GM03348 (cell line): ENCODE data around the gene NMRAL1.

Source experiments
- DNase-seq: peaks from one replicate; pipeline ENCODE4 v3.0.0; 2012; ENCODE audit warnings: low spot score

Gene NMRAL1

DNA sequence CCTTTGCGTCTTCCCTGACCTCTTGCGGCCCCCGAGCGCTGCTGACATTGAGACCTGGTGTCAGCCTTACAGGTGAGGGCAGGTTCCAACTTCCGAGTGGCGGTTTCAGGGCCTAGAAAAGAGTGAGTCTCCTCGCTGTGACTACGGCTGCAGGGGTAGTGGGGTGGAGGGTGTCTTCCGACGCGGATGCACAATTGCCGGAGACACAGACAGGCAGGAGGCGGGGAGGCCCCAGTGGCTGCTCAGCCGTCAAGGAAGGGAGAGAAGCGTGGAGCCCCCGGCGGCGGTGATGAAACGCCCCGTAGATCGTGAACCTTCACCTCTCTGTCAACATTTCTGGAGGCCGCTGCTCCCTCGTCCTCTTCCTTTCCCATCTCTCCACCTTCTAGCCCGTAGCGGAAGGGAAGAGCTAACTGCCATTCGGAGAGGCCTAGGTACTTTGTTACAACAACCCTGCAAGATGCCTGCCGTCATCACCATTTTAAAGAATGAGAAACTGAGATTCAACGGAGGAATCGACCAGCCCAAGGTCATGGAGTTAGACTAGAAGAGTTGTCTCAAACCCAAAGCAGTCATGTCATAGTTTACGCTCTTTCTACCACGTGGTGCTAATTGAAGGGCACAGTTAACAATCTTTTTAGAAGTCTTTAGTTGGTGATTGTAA lies 48.3 kb downstream of the NMRAL1 start:
- peak; percentile 39 for DNase-seq

DNA sequence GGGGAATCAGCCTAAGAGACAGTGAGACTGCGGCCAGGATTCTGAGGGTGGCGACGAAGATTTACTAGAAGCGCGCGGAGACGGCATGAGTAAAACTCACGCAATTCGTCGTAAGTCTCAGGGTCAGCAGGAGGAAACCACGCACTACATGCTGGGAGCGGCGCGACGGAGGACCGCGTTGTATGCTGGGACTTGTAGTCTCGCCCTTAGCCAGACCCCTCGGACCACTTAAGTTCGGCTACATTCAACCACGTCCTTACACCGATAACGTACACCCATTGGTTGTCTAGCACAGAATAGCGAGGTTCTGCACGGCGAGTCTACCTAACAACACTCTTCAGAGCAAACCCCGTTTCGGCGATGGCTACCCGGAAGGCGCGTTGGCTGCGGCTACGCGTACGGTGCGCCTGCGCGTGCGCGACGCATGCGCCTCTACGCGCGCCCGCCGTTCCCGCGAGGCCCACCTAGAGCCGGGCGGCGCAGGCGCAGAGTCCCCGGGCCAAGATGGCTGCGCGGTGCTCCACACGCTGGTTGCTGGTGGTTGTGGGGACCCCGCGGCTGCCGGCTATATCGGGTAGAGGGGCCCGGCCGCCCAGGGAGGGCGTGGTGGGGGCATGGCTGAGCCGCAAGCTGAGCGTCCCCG lies 48.9 kb downstream of the NMRAL1 start, which contains the start of gene DNAJA3:
Gene DNAJA3 (plus strand): TSS at position 491 of the 643 bp plus-strand sequence. CDS start 14 bp downstream, at position 505.
- peak; percentile 99 for DNase-seq

DNA sequence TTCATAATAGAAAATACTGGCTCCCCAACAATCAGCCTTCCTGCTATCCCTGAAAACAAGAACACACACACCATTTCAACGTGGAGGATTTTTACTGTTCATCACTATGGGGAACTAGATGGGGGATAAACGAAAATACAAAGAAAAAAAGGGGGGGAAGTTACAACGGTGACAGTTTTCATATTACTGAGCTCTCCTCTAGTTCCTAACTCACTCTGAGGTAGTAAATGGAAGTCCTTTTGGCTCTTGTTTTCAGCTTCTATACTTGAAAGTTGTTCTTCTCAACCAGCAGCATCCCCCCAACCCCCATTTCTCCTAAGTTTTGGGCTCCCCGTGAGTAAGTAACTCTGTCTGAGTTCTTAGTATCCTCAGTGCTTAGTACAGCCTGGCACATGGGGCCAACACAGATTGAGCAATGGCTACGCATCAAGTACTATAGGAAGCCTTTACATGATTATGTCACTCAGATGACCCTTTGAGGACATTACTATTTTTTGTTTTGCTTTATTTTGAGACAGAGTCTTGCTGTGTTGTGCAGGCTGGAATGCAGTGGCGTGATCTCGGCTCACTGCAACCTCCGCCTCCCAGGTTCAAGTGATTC lies 53.8 kb downstream of the NMRAL1 start:
- no peak for DNase-seq

DNA sequence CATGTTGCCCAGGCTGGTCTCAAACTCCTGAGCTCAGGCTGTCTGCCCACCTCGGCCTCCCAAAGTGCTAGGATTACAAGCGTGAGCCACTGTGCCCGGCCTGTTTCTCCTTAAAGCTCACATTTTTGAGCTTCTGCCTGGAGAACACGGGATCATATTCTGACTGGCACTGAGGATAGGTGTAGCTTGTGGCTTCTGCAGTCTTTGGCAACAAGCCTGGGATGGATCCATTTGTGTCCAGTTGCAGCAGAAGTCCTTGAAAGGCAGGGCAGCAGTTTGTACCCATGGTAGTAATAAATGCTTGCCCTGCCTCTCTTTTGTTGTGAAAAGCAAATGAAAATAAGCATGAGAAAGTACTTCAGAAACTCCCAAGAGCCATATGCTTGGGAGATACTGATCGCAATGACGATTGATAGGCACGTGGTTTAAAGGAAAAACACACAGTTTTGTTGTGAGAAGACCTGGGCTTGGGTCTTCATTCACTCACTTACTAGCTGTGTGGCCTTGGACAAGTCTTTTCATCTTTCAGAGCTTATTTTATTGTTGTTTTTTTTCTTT lies 54.9 kb downstream of the NMRAL1 start:
- DNase-seq: no peak

DNA sequence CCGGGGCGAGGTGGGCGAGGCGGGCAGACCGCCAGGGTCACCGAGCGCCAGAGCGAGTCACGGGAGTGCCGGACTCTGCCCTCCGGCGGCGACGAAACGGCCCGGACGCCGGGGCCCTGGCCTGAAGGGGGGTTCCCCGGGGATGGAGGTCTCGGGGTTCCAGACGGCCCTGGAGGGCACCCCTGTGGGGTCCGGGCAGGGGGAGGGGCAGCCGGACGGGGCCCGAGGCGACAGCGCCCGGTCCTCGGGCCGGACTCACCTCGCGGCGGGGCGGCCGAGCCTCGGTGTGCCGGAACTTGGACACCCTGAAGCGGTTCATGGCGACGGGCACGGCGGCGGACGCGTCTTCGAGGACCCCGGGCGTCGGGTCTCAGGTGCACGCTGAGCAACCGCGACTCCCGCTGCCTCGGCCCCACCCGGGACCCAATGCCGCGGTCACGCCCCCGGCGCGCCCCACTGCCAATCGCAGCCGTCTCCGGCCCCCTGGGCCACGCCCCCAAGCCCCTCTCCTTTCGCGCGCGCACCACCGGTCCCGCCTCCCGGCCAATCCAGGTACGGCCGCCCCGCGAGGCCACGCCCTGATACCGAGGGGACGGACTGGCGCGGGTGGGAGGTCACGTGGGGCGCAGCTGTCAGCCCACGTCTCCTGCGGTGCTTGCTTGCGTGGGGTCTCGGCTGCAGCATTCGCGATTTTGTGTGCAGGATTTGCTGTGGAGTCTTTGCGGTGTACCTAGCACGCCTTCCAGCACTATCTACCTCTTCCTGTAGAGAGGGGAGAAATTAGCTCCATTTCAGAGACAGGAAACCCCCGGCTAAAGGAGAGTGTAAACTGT lies 58.0 kb downstream of the NMRAL1 start, which contains the start of gene CORO7:
Gene CORO7 (minus strand): TSS at position 397 of the 833 bp plus-strand sequence. CDS start 78 bp downstream, at position 319.
- DNase-seq: peak; percentile 99

DNA sequence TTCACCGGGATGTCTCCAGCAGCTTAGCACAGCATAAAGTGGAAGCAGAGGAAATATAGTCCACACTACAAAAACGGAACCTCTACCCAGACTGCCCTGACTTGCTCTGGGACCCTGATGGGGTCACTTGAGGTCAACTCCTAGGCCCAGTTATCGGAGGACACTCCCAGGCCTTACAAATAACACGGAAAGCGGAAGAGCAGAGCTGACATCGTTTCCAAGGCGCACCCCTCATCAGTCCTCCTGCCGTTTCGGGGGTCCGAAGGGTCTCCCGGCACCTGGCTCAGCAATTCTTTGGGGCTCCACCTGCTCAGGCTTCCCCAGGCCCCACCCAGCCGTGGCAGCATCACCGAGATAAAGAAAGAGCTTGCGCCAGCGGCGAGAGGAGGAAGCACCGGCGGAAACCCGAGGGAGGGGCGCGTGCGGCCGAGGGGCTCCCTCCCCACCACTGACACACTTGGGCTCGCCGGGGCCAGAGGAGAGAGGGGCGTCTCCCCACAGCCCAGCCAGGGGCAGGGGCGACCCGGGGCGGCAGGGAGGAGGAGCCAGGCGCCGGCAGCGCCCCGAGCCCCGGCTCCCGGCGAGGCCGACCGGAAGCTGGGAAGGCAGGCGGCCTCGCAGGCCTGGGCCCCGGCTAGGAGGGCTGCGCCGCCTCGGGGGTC lies 58.8 kb downstream of the NMRAL1 start:
- DNase-seq: peak; percentile 64

DNA sequence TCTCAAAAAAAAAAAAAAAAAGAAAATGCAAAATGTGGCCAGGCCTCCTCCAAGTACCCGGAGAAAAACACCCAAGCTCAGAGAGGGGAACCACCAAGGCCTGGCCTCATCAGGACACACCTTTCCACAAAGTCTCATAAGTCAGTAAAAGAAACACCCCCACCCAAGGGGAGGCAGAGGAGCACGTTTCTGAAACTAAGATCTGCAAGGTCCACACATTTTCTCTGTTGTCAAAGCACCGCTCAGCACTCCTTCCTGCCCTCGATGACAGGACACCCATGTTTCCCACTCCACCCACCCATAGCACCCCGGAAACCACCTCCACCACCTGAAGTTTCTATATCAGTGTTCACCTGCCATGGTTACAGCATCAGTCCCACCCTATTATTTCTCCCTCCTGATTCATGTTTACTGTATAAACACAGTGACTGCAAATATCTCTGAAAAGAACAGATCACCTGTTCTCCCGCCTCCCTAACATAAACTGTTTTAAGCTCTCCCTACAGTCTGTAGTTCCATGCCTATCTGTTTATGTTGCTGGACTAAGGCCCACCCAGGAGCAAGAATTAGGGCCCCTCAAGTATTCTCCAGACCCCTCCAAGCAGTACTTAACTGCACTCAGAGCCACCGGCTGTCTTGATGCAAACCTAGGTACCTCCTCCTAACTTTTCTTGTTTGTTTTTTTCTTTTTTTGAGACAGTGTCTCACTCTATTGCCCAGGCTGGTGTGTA lies 60.1 kb downstream of the NMRAL1 start:
- DNase-seq: no peak

DNA sequence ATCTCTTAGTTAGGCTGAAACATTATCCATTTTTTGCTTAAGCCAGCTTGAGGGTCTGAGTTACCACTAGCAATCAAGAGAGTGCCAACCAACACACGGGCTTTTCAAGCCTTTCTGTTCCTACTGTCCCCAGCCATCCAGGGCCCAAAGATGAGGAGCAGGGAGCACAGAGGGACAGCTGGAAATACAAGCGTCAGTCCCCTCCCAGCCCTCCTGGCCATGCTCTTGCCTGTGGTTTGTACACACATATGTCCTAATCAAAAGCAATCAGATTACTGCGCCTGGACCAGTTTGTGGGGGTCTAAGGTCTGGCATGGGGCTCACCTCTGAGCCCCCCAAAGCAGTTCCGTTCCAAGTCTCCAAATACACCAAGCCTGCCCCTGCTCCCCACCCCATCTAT lies 61.6 kb downstream of the NMRAL1 start:
- no peak for DNase-seq

DNA sequence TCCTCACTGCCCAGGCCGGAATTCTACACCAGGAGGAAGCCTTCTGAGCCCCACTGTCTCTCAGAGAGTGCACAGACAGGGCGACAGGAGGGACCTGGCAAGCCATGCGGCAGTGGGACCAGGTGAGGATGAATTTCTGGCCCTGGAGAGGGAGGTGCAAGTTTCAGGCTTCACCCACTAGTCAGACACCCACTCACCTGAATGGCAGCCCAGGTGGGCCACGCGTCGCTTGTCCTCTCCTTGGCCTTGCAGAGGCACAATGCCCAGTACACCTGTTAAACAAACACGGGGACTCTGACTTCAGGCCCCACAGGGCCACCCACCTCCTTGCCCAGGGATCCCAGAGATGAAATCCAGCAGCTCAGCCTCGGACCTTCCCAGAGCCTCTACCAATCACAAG lies 62.3 kb downstream of the NMRAL1 start:
- no peak for DNase-seq
